H1 (cell line): ENCODE results near the gene ZBTB44. TPM values are rescaled to one million over a fixed set of nuclear protein-coding genes. Genes with fewer than 3 reads are reported as not detected.

Experiments used
- CHD7 ChIP-seq: fragments of 300-600 bp; sonication (generic); IDR thresholded peaks from 2 replicates; pipeline ENCODE4 v1.7.1; 2012; ENCODE audit warnings: low read length, moderate library complexity, mild to moderate bottlenecking, inconsistent platforms; ENCODE audit not compliant: insufficient replicate concordance
- RBBP5 ChIP-seq: IDR thresholded peaks from 2 replicates; pipeline ENCODE4 v1.7.1; 2012; ENCODE audit warnings: low read depth, mild to moderate bottlenecking, inconsistent platforms, low read length, moderate library complexity, borderline replicate concordance
- RNF2 ChIP-seq: fragments of 200-900, 300-1000 bp; sonication (generic); IDR thresholded peaks from 2 replicates; pipeline ENCODE4 v1.7.1; 2016; ENCODE audit warnings: borderline replicate concordance, low read depth, mild to moderate bottlenecking, antibody characterized with exemption, low read length; ENCODE audit not compliant: poor library complexity, severe bottlenecking; ENCODE audit errors: missing control alignments
- YY1 ChIP-seq: IDR thresholded peaks from 2 replicates; pipeline ENCODE4 v1.6.1; 2011; ENCODE audit warnings: low read depth, mild to moderate bottlenecking, low read length
- polyA plus RNA-seq, 7 experiments: library from polyadenylated mRNA; depleted of rRNA in 3 of 7; stranded (reverse) in 5 of 7; unstranded in 2 of 7; fragments of >200 nt in 5 of 7; fragments of 200-250 nt in 2 of 7; gene quantifications; 1 replicate in 5 of 7; 2 replicates in 1 of 7; 4 replicates in 1 of 7; pipeline versions ENCODE4 v1.2.1 to v1.2.3, GENCODE V29; 2011 to 2013; ENCODE audit warnings: missing spikeins in 2 of 7, mixed read lengths in 2 of 7
- total RNA-seq: library from RNA; stranded (reverse); fragmentation: NEBNext Ultra II Directional; extraction: Animal tissue kit (Norgen Biotek cat#: 25700); gene quantifications from 2 replicates; pipeline ENCODE4 v1.2.1, GENCODE V29; 2021

ZBTB44 gene
- total and polyA plus RNA-seq, 2 of the 8 experiments (the other 6 are each of a cell fraction or from before 2014, with no cell fraction given) = 37.2 to 158 TPM

- TF ChIP-seq CHD7 = no peak
- TF ChIP-seq YY1 = no peak
- no peak for TF ChIP-seq RBBP5
- TF ChIP-seq RNF2 = no peak
Observed at GRCh38 chr11:130214861-130215530, 99.7 kb downstream of the ZBTB44 start (continued).
